HEK293T (cell line): ENCODE measurements around the gene RNFT2.

Source experiments
- BHLHE40 ChIP-seq: fragments of 450-650 bp; IDR thresholded peaks from 2 replicates; pipeline ENCODE4 v1.6.1; 2016; ENCODE audit warnings: mild to moderate bottlenecking, moderate library complexity, borderline replicate concordance
- FOXK2 ChIP-seq: fragments of 450-650 bp; IDR thresholded peaks from 2 replicates; pipeline ENCODE4 v1.6.1; 2016; ENCODE audit warnings: mild to moderate bottlenecking
- FOXM1 ChIP-seq: fragments of 450-650 bp; IDR thresholded peaks from 2 replicates; pipeline ENCODE4 v1.6.1; 2017; ENCODE audit warnings: mild to moderate bottlenecking, borderline replicate concordance
- LEF1 ChIP-seq: fragments of 450-650 bp; IDR thresholded peaks from 2 replicates; pipeline ENCODE4 v1.6.1; 2017; ENCODE audit warnings: mild to moderate bottlenecking, borderline replicate concordance
- SP1 ChIP-seq: fragments of 450-650 bp; IDR thresholded peaks from 2 replicates; pipeline ENCODE4 v1.6.1; 2017
- SUZ12 ChIP-seq: fragments of 450-650 bp; IDR thresholded peaks from 2 replicates; pipeline ENCODE4 v1.6.1; 2016; ENCODE audit warnings: mild to moderate bottlenecking
- TARDBP ChIP-seq: fragments of 450-650 bp; IDR thresholded peaks from 2 replicates; pipeline ENCODE4 v1.6.1; 2016

DNA sequence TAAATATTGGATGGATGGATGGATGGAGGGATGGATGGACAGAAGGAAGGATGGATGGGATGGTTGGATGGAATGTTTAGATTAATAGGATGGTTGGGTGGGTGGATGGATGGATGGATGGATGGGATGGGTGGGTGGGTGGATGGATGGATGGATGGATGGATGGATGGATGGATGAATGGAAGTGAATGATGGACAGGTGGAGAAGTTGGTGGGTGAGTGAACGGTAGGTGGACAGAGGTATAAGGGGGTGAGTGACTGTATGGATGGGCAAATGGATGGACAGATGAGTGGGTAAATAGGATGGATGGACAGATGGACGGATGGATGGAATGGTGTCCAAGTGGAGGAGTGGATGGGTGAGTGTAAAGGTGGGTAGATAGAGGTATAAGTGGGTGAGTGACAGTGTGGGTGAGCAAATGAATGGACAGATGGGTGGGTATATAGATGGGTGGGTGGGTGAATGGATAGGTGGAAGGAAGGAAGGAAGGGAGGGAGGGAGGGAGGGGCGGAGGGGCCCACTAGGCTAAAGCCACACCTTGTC, 101.2 kb downstream of the RNFT2 start:
- no peak for TF ChIP-seq FOXK2
- TF ChIP-seq TARDBP: no peak
- no peak for TF ChIP-seq LEF1
- TF ChIP-seq SUZ12: no peak
- TF ChIP-seq BHLHE40: no peak
- TF ChIP-seq SP1: no peak
- no peak for TF ChIP-seq FOXM1
